CD4-positive, alpha-beta T cell (primary cell): ENCODE measurements around the gene BANP. TPM values are rescaled to one million over a fixed set of nuclear protein-coding genes. Genes with fewer than 3 reads are reported as not detected.
A peak's percentile ranks its signal among the peaks of the same experiment; 100 is the strongest.
"Not testable (repeated sequence)": the region's sequence is repeated elsewhere in the genome, so short reads cannot be mapped to it uniquely, and the experiment has no call there.

ENCODE experiments used
- ATAC-seq: fragments of 200-7000 bp; cut with Tn5 transposase; one replicate; pipeline ENCODE4 v1.10.0; 2022; ENCODE audit warnings: mild to moderate bottlenecking; ENCODE audit not compliant: poor library complexity
- CTCF ChIA-PET: fragments of 350-600 bp; sonication (Branson Sonifier 250); formaldehyde crosslinking; loops from one replicate; lab custom pipeline; 2021; ENCODE audit warnings: antibody characterized with exemption, inconsistent platforms; lab: Charles Lee
- POLR2A ChIA-PET: fragments of 350-600 bp; sonication (Branson Sonifier 250); formaldehyde crosslinking; loops from one replicate; lab custom pipeline; 2021; ENCODE audit warnings: antibody characterized with exemption, inconsistent platforms; lab: Charles Lee
- DNase-seq, 14 experiments: peaks; one replicate each; pipeline ENCODE4 v3.0.0-alpha.2; 2013 to 2020; ENCODE audit warnings: mixed read lengths in 2 of 14
- H3K27ac ChIP-seq, 2 donors: one replicate each; pipeline versions ENCODE4 v1.5.1 to v1.7.0; 2013; ENCODE audit warnings: low read length in 2 of 2, low read depth in 1 of 2, mild to moderate bottlenecking in 1 of 2
- H3K27me3 ChIP-seq, 2 experiments: 1 replicate in 1 of 2; 2 replicates in 1 of 2; pipeline versions ENCODE4 v1.6.1 to v1.7.0; 2013; ENCODE audit warnings: low read length in 2 of 2, control low read depth in 1 of 2, mild to moderate bottlenecking in 1 of 2, moderate library complexity in 1 of 2; ENCODE audit not compliant: insufficient read depth in 2 of 2, control insufficient read depth in 1 of 2
- H3K36me3 ChIP-seq: one replicate; pipeline ENCODE4 v1.6.1; 2013; ENCODE audit warnings: low read length, control low read depth; ENCODE audit not compliant: insufficient read depth
- H3K4me1 ChIP-seq: one replicate; pipeline ENCODE4 v1.6.1; 2013; ENCODE audit warnings: low read length, control low read depth; ENCODE audit not compliant: insufficient read depth
- H3K4me3 ChIP-seq: one replicate; pipeline ENCODE4 v1.5.1; 2013; ENCODE audit warnings: mild to moderate bottlenecking, low read length, moderate library complexity
- H3K9me3 ChIP-seq, 2 experiments: 1 replicate in 1 of 2; 2 replicates in 1 of 2; pipeline versions ENCODE4 v1.6.1 to v1.7.0; 2013; ENCODE audit warnings: low read length in 2 of 2, mild to moderate bottlenecking in 2 of 2, control low read depth in 1 of 2, moderate library complexity in 1 of 2; ENCODE audit not compliant: control insufficient read depth in 1 of 2, insufficient read depth in 1 of 2
- H3K27ac Mint-ChIP-seq: one replicate; pipeline ENCODE4 v1.8.0; 2020; ENCODE audit warnings: mixed read lengths
- H3K27me3 Mint-ChIP-seq: one replicate; pipeline ENCODE4 v1.8.0; 2021; ENCODE audit warnings: mixed read lengths
- H3K36me3 Mint-ChIP-seq: one replicate; pipeline ENCODE4 v1.8.0; 2021; ENCODE audit warnings: low read depth, mixed read lengths
- H3K4me1 Mint-ChIP-seq: one replicate; pipeline ENCODE4 v1.8.0; 2021; ENCODE audit warnings: low read depth, mixed read lengths
- H3K4me3 Mint-ChIP-seq: one replicate; pipeline ENCODE4 v1.8.0; 2020; ENCODE audit warnings: mild to moderate bottlenecking, mixed read lengths
- H3K9me3 Mint-ChIP-seq: one replicate; pipeline ENCODE4 v1.8.0; 2020; ENCODE audit warnings: mixed read lengths
- intact Hi-C, 2 experiments: fragments of 100-400 bp; cut with DNase I in 1 of 2; cut with micrococcal nuclease in 1 of 2; formaldehyde crosslinking; loops; one replicate each; pipeline versions ENCODE4 v1.15.1 to v1.9.0; 2023 to 2025; cut with DNase I, micrococcal nuclease
- total RNA-seq, 174 experiments: library from RNA in 2 of 174; stranded (reverse) in 2 of 174; gene quantifications; one replicate each; pipeline ENCODE4 v1.2.3 and lab custom pipeline; 2021 to 2026

BANP gene
- total RNA-seq, 2 experiments from 2014 or later = 57.5 to 58.6 TPM

- H3K27me3 ChIP-seq, H3K4me3 ChIP-seq, ATAC-seq, H3K36me3 ChIP-seq, H3K27ac Mint-ChIP-seq, POLR2A ChIA-PET, H3K27ac ChIP-seq, DNase-seq, H3K4me1 ChIP-seq, intact Hi-C loops, H3K27me3 Mint-ChIP-seq, CTCF ChIA-PET, H3K4me3 Mint-ChIP-seq, H3K9me3 Mint-ChIP-seq, H3K4me1 Mint-ChIP-seq, H3K36me3 Mint-ChIP-seq: not testable (repeated sequence)
- peaks cover 0 to 19% of the 10 kb centered on the region in 2 experiments for H3K9me3 ChIP-seq
Observed at GRCh38 chr16:88091972-88092302, 140.7 kb downstream of the BANP start.

GRCh38 chr16:88092791-88093555, 141.7 kb downstream of the BANP start:
- DNase-seq = peak in 1 of 14 experiments; percentile 1
- H3K36me3 ChIP-seq, H3K4me3 Mint-ChIP-seq, CTCF ChIA-PET, H3K27me3 ChIP-seq, H3K4me1 Mint-ChIP-seq, H3K27ac Mint-ChIP-seq, intact Hi-C loops, H3K4me3 ChIP-seq, H3K4me1 ChIP-seq, H3K36me3 Mint-ChIP-seq, H3K27ac ChIP-seq, ATAC-seq, H3K27me3 Mint-ChIP-seq, H3K9me3 Mint-ChIP-seq, POLR2A ChIA-PET: not testable (repeated sequence)
- H3K9me3 ChIP-seq = peaks cover 0 to 25% of the 10 kb centered on the region in 2 experiments

- H3K4me1 Mint-ChIP-seq, intact Hi-C loops, H3K4me3 Mint-ChIP-seq, H3K36me3 Mint-ChIP-seq, H3K36me3 ChIP-seq, H3K27ac ChIP-seq, DNase-seq, H3K4me3 ChIP-seq, H3K9me3 Mint-ChIP-seq, H3K4me1 ChIP-seq, H3K27me3 Mint-ChIP-seq, POLR2A ChIA-PET, H3K27me3 ChIP-seq, CTCF ChIA-PET, H3K27ac Mint-ChIP-seq, ATAC-seq: not testable (repeated sequence)
- peaks cover 0 to 31% of the 10 kb centered on the region in 2 experiments for H3K9me3 ChIP-seq
Observed at GRCh38 chr16:88093556-88094252, 142.5 kb downstream of the BANP start.

GRCh38 chr16:88094253-88094575, 143.0 kb downstream of the BANP start:
- H3K27ac Mint-ChIP-seq, CTCF ChIA-PET, H3K27me3 Mint-ChIP-seq, H3K27me3 ChIP-seq, intact Hi-C loops, ATAC-seq, H3K4me1 ChIP-seq, H3K4me1 Mint-ChIP-seq, H3K9me3 Mint-ChIP-seq, DNase-seq, H3K36me3 Mint-ChIP-seq, H3K27ac ChIP-seq, H3K4me3 ChIP-seq, H3K36me3 ChIP-seq, H3K4me3 Mint-ChIP-seq, POLR2A ChIA-PET: not testable (repeated sequence)
- peaks cover 0 to 32% of the 10 kb centered on the region in 2 experiments for H3K9me3 ChIP-seq

GRCh38 chr16:88094900-88095299, 143.7 kb downstream of the BANP start:
- H3K4me1 ChIP-seq, H3K36me3 Mint-ChIP-seq, H3K4me3 ChIP-seq, H3K27me3 Mint-ChIP-seq, H3K27ac ChIP-seq, DNase-seq, CTCF ChIA-PET, H3K27me3 ChIP-seq, H3K9me3 Mint-ChIP-seq, H3K4me1 Mint-ChIP-seq, H3K4me3 Mint-ChIP-seq, intact Hi-C loops, ATAC-seq, H3K36me3 ChIP-seq, H3K27ac Mint-ChIP-seq, POLR2A ChIA-PET: not testable (repeated sequence)
- peaks cover 0 to 32% of the 10 kb centered on the region in 2 experiments for H3K9me3 ChIP-seq

- intact Hi-C loops, H3K36me3 Mint-ChIP-seq, H3K4me3 Mint-ChIP-seq, POLR2A ChIA-PET, ATAC-seq, H3K27me3 Mint-ChIP-seq, H3K4me3 ChIP-seq, DNase-seq, H3K9me3 Mint-ChIP-seq, H3K27ac ChIP-seq, H3K36me3 ChIP-seq, H3K4me1 Mint-ChIP-seq, H3K27me3 ChIP-seq, H3K4me1 ChIP-seq, H3K27ac Mint-ChIP-seq, CTCF ChIA-PET: not testable (repeated sequence)
- peaks cover 0 to 32% of the 10 kb centered on the region in 2 experiments for H3K9me3 ChIP-seq
Observed at GRCh38 chr16:88096659-88097058, 145.4 kb downstream of the BANP start.
